HFFc6 (cell line): ENCODE results near the gene CENPO. TPM values are rescaled to one million over a fixed set of nuclear protein-coding genes. Genes with fewer than 3 reads are reported as not detected.

Experiments used
- DNase-seq: peaks from one replicate; pipeline ENCODE4 v3.0.0-alpha.2; 2018
- H3K27ac Mint-ChIP-seq: 2 replicates; pipeline ENCODE4 v1.8.0; 2020; ENCODE audit warnings: mild to moderate bottlenecking, mixed read lengths
- H3K27me3 Mint-ChIP-seq: 2 replicates; pipeline ENCODE4 v1.8.0; 2021; ENCODE audit warnings: mild to moderate bottlenecking, moderate library complexity, mixed read lengths; ENCODE audit not compliant: insufficient read depth
- H3K36me3 Mint-ChIP-seq: 2 replicates; pipeline ENCODE4 v1.8.0; 2021; ENCODE audit warnings: low read depth, mixed read lengths
- H3K4me1 Mint-ChIP-seq: 2 replicates; pipeline ENCODE4 v1.8.0; 2020; ENCODE audit warnings: low read depth, mixed read lengths
- H3K4me3 Mint-ChIP-seq: 2 replicates; pipeline ENCODE4 v1.8.0; 2020; ENCODE audit warnings: mild to moderate bottlenecking, moderate library complexity, mixed read lengths
- H3K9me3 Mint-ChIP-seq: 2 replicates; pipeline ENCODE4 v1.8.0; 2020; ENCODE audit warnings: mild to moderate bottlenecking, mixed read lengths
- total RNA-seq, 6 experiments: library from RNA; stranded (reverse); fragmentation: NEBNext Ultra II Directional; extraction: Animal tissue kit (Norgen Biotek cat#: 25700); gene quantifications; 2 replicates in 1 of 6; 3 replicates in 5 of 6; pipeline ENCODE4 v1.2.3, GENCODE V29; 2021
- TF ChIP-seq, protein P1 (sequence below): fragments of 200-600 bp; sonication (generic); IDR thresholded peaks from 2 replicates; pipeline ENCODE4 v1.5.0; 2021; ENCODE audit warnings: antibody characterized with exemption, mild to moderate bottlenecking

The CENPO gene
- total RNA-seq, 6 experiments from 2014 or later = 19.1 to 28.7 (median 24.7) TPM

GRCh38 chr2:24852431-24853020 lies 59.3 kb downstream of the CENPO start:
- Mint-ChIP-seq H3K4me1 (peaks cover 40% of the 10 kb centered on the region), H3K4me3 (no peak overlapping the region), H3K27me3 (no peaks in the 10 kb centered on the region), H3K9me3 (no peaks in the 10 kb centered on the region), H3K36me3 (peaks cover 4% of the 10 kb centered on the region; the same call in 1 of the 2 replicates), H3K27ac (no peak overlapping the region)
- TF ChIP-seq, protein P1, sequence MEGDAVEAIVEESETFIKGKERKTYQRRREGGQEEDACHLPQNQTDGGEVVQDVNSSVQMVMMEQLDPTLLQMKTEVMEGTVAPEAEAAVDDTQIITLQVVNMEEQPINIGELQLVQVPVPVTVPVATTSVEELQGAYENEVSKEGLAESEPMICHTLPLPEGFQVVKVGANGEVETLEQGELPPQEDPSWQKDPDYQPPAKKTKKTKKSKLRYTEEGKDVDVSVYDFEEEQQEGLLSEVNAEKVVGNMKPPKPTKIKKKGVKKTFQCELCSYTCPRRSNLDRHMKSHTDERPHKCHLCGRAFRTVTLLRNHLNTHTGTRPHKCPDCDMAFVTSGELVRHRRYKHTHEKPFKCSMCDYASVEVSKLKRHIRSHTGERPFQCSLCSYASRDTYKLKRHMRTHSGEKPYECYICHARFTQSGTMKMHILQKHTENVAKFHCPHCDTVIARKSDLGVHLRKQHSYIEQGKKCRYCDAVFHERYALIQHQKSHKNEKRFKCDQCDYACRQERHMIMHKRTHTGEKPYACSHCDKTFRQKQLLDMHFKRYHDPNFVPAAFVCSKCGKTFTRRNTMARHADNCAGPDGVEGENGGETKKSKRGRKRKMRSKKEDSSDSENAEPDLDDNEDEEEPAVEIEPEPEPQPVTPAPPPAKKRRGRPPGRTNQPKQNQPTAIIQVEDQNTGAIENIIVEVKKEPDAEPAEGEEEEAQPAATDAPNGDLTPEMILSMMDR = no peak
- no peak for DNase-seq

- no peak overlapping the region for H3K27ac Mint-ChIP-seq
- TF ChIP-seq, protein P1 = no peak
- peaks cover 45% of the 10 kb centered on the region for H3K4me1 Mint-ChIP-seq
- no peak overlapping the region for H3K4me3 Mint-ChIP-seq
- no peaks in the 10 kb centered on the region for H3K27me3 Mint-ChIP-seq
- no peak for DNase-seq
- H3K9me3 Mint-ChIP-seq = no peaks in the 10 kb centered on the region
- H3K36me3 Mint-ChIP-seq = peaks cover 4% of the 10 kb centered on the region; the same call in 1 of the 2 replicates
Observed at GRCh38 chr2:24853046-24853445, 59.8 kb downstream of the CENPO start.

GRCh38 chr2:24853996-24854395 lies 60.8 kb downstream of the CENPO start:
- Mint-ChIP-seq H3K9me3 (no peaks in the 10 kb centered on the region), H3K27ac (peak overlapping the region; percentile 65), H3K27me3 (no peaks in the 10 kb centered on the region), H3K36me3 (no peaks in the 10 kb centered on the region), H3K4me3 (no peak overlapping the region), H3K4me1 (peaks cover 47% of the 10 kb centered on the region)
- TF ChIP-seq, protein P1 = no peak
- DNase-seq = no peak

GRCh38 chr2:24855022-24855622 lies 61.9 kb downstream of the CENPO start:
- DNase-seq = no peak
- H3K27ac Mint-ChIP-seq = peak overlapping the region; percentile 87
- no peaks in the 10 kb centered on the region for H3K9me3 Mint-ChIP-seq
- H3K4me1 Mint-ChIP-seq = peaks cover 47% of the 10 kb centered on the region
- no peaks in the 10 kb centered on the region for H3K36me3 Mint-ChIP-seq
- TF ChIP-seq, protein P1 = no peak
- no peak overlapping the region for H3K4me3 Mint-ChIP-seq
- H3K27me3 Mint-ChIP-seq = no peaks in the 10 kb centered on the region

DNA sequence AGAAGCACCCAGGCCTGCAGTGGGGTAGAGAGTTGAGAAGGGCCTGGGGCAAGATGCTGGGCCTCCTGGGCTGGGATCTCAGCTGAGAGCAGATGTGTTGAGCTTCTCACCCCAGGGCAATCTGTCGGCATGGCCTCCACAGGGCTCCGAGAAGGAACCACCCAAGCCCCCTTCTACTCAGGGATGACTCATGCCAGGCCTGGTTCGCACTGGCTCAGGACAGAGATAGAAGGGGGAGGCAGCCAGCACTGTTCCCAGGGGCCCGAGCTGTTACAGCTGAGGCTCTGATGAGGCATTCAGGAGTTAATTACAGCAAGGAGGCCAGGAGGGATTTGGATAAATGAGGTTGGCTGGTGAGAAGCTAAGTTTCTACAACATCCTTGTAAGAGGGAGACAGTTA lies 62.5 kb downstream of the CENPO start:
- Mint-ChIP-seq H3K9me3 (no peaks in the 10 kb centered on the region), H3K4me3 (no peak overlapping the region; the same call in 1 of the 2 replicates), H3K27me3 (no peaks in the 10 kb centered on the region), H3K4me1 (peaks cover 45% of the 10 kb centered on the region), H3K27ac (peak overlapping the region; percentile 87), H3K36me3 (no peaks in the 10 kb centered on the region)
- peak; percentile 49 for DNase-seq
- TF ChIP-seq, protein P1 = no peak
